ENCODE results near the gene LRRC71. TPM values are rescaled to one million over a fixed set of nuclear protein-coding genes. Genes with fewer than 3 reads are reported as not detected.

LRRC71 gene
- total RNA-seq, 1 donor from 2014 or later, result 0.14 TPM

GRCh38 chr1:156895927-156896326 lies 24.5 kb upstream of the LRRC71 start:
- peak overlapping the region; percentile 76 for H3K9ac ChIP-seq (ENCODE audit: low read length)
- peaks cover 2% of the 10 kb centered on the region for H3K36me3 Mint-ChIP-seq (ENCODE audit: low read depth, unreplicated experiment)
- peaks cover 12% of the 10 kb centered on the region for H3K27me3 Mint-ChIP-seq (ENCODE audit: low read depth, unreplicated experiment)
- peaks cover 3% of the 10 kb centered on the region for H3K9me3 Mint-ChIP-seq (ENCODE audit: unreplicated experiment)
- H3K79me2 ChIP-seq (ENCODE audit: insufficient read depth, low read length), result peaks cover 50% of the 10 kb centered on the region
- H3K27ac Mint-ChIP-seq (ENCODE audit: unreplicated experiment), result peak overlapping the region; percentile 98
- H2AFZ ChIP-seq (ENCODE audit: low read depth, low read length), result no peak overlapping the region
- H3K4me3 Mint-ChIP-seq (ENCODE audit: unreplicated experiment), result peak overlapping the region; percentile 36
- H3K4me2 ChIP-seq (ENCODE audit: low read length), result peak overlapping the region; percentile 82
- no peak overlapping the region for H3K4me3 ChIP-seq (ENCODE audit: insufficient read depth, low read depth, low read length)
- H3K27me3 ChIP-seq (ENCODE audit: insufficient read depth, low read length), result no peaks in the 10 kb centered on the region
- peaks cover 48% of the 10 kb centered on the region for H3K4me1 Mint-ChIP-seq (ENCODE audit: low read depth, unreplicated experiment)
- TF ChIP-seq CTCF (IDR thresholded peaks at IDR 0.05; ENCODE audit: insufficient read depth, low read depth, low read length) (no peak), EZH2 (IDR thresholded peaks at IDR 0.05; ENCODE audit: insufficient read depth, low read length) (no peak)
- H3K9me3 ChIP-seq (ENCODE audit: insufficient read depth, low read depth, low read length), result no peaks in the 10 kb centered on the region
- H3K27ac ChIP-seq (ENCODE audit: low read depth, low read length), result peak overlapping the region; percentile 96
- no peak for DNase-seq (ENCODE audit: low read depth)
- FAIRE-seq, result no peak
- H3K4me1 ChIP-seq (ENCODE audit: insufficient read depth, low read length), result peaks cover 75% of the 10 kb centered on the region
- H3K36me3 ChIP-seq (ENCODE audit: insufficient read depth, low read length), result no peaks in the 10 kb centered on the region
- peaks cover 3% of the 10 kb centered on the region for H4K20me1 ChIP-seq (ENCODE audit: insufficient read depth, low read length)

GRCh38 chr1:156896490-156897033 lies 23.9 kb upstream of the LRRC71 start:
- H3K36me3 ChIP-seq (ENCODE audit: insufficient read depth, low read length), result no peaks in the 10 kb centered on the region
- H3K79me2 ChIP-seq (ENCODE audit: insufficient read depth, low read length), result peaks cover 56% of the 10 kb centered on the region
- no peak for TF ChIP-seq CTCF (IDR thresholded peaks at IDR 0.05; ENCODE audit: insufficient read depth, low read depth, low read length)
- Mint-ChIP-seq H3K9me3 (ENCODE audit: unreplicated experiment) (peaks cover 3% of the 10 kb centered on the region), H3K27me3 (ENCODE audit: low read depth, unreplicated experiment) (peaks cover 9% of the 10 kb centered on the region), H3K4me1 (ENCODE audit: low read depth, unreplicated experiment) (peaks cover 48% of the 10 kb centered on the region), H3K4me3 (ENCODE audit: unreplicated experiment) (peak overlapping the region; percentile 74), H3K36me3 (ENCODE audit: low read depth, unreplicated experiment) (peaks cover 2% of the 10 kb centered on the region), H3K27ac (ENCODE audit: unreplicated experiment) (peak overlapping the region; percentile 98)
- no peak overlapping the region for H2AFZ ChIP-seq (ENCODE audit: low read depth, low read length)
- peak overlapping the region; percentile 82 for H3K4me2 ChIP-seq (ENCODE audit: low read length)
- H3K9me3 ChIP-seq (ENCODE audit: insufficient read depth, low read depth, low read length), result no peaks in the 10 kb centered on the region
- H3K27ac ChIP-seq (ENCODE audit: low read depth, low read length), result peak overlapping the region; percentile 96
- peak overlapping the region; percentile 76 for H3K9ac ChIP-seq (ENCODE audit: low read length)
- DNase-seq (ENCODE audit: low read depth) (peak; percentile 92), FAIRE-seq (peak; percentile 68)
- H3K4me1 ChIP-seq (ENCODE audit: insufficient read depth, low read length), result peaks cover 75% of the 10 kb centered on the region
- H3K27me3 ChIP-seq (ENCODE audit: insufficient read depth, low read length), result no peaks in the 10 kb centered on the region
- peak overlapping the region; percentile 12 for H3K4me3 ChIP-seq (ENCODE audit: insufficient read depth, low read depth, low read length)
- H4K20me1 ChIP-seq (ENCODE audit: insufficient read depth, low read length), result peaks cover 8% of the 10 kb centered on the region

GRCh38 chr1:156897078-156897825 lies 23.2 kb upstream of the LRRC71 start:
- Mint-ChIP-seq H3K27ac (ENCODE audit: unreplicated experiment) (peak overlapping the region; percentile 98), H3K4me1 (ENCODE audit: low read depth, unreplicated experiment) (peaks cover 51% of the 10 kb centered on the region), H3K36me3 (ENCODE audit: low read depth, unreplicated experiment) (peaks cover 2% of the 10 kb centered on the region), H3K27me3 (ENCODE audit: low read depth, unreplicated experiment) (peaks cover 7% of the 10 kb centered on the region), H3K9me3 (ENCODE audit: unreplicated experiment) (peaks cover 3% of the 10 kb centered on the region), H3K4me3 (ENCODE audit: unreplicated experiment) (peak overlapping the region; percentile 74)
- H3K9ac ChIP-seq (ENCODE audit: low read length), result peak overlapping the region; percentile 76
- H3K4me3 ChIP-seq (ENCODE audit: insufficient read depth, low read depth, low read length), result peak overlapping the region; percentile 12
- H4K20me1 ChIP-seq (ENCODE audit: insufficient read depth, low read length), result peaks cover 12% of the 10 kb centered on the region
- DNase-seq (ENCODE audit: low read depth) (peak; percentile 66), FAIRE-seq (no peak)
- H3K4me1 ChIP-seq (ENCODE audit: insufficient read depth, low read length), result peaks cover 80% of the 10 kb centered on the region
- peak overlapping the region; percentile 96 for H3K27ac ChIP-seq (ENCODE audit: low read depth, low read length)
- H3K79me2 ChIP-seq (ENCODE audit: insufficient read depth, low read length), result peaks cover 63% of the 10 kb centered on the region
- H3K9me3 ChIP-seq (ENCODE audit: insufficient read depth, low read depth, low read length), result no peaks in the 10 kb centered on the region
- no peaks in the 10 kb centered on the region for H3K36me3 ChIP-seq (ENCODE audit: insufficient read depth, low read length)
- H3K4me2 ChIP-seq (ENCODE audit: low read length), result peak overlapping the region; percentile 82
- no peak for TF ChIP-seq CTCF (IDR thresholded peaks at IDR 0.05; ENCODE audit: insufficient read depth, low read depth, low read length)
- TF ChIP-seq EZH2 (IDR thresholded peaks at IDR 0.05; ENCODE audit: insufficient read depth, low read length), result no peak
- H2AFZ ChIP-seq (ENCODE audit: low read depth, low read length), result no peak overlapping the region
- H3K27me3 ChIP-seq (ENCODE audit: insufficient read depth, low read length), result no peaks in the 10 kb centered on the region

Measured in astrocyte (in vitro differentiated cells and primary cell).